SK-N-SH (cell line): ENCODE measurements around the gene SMYD2. TPM values are rescaled to one million over a fixed set of nuclear protein-coding genes. Genes with fewer than 3 reads are reported as not detected.

ENCODE experiments used
- CTCF ChIA-PET: fragments of 300-600, 350-600 bp; formaldehyde crosslinking; extraction: SDS; loops from one replicate; lab custom pipeline; 2021; lab: Yijun Ruan, JAX
- POLR2A ChIA-PET: fragments of 350-600 bp; sonication (Branson Sonifier 250); formaldehyde crosslinking; extraction: SDS; loops from one replicate; lab custom pipeline; 2020; ENCODE audit warnings: antibody characterized with exemption, inconsistent platforms; lab: Yijun Ruan, JAX
- DNase-seq: peaks from one replicate; pipeline ENCODE4 v3.0.0; 2012
- H2AFZ ChIP-seq: fragments of 200-600 bp; sonication (generic); 2 replicates; pipeline ENCODE4 v1.8.1; 2016; ENCODE audit warnings: antibody characterized with exemption, mild to moderate bottlenecking, low read depth
- H3F3A ChIP-seq: fragments of 200-600 bp; sonication (generic); replicated peaks from 2 replicates; pipeline ENCODE3; 2016; ENCODE audit warnings: antibody characterized with exemption, mild to moderate bottlenecking; ENCODE audit not compliant: insufficient read depth
- H3K27ac ChIP-seq, 2 experiments: fragments of 200-500 bp in 1 of 2; fragments of 200-600 bp in 1 of 2; sonication (Bioruptor generic) in 1 of 2; sonication (generic), shearing (Covaris generic) in 1 of 2; 2 replicates each; pipeline versions ENCODE4 v1.5.1 to v1.6.1; 2014 to 2016; ENCODE audit warnings: low read depth in 2 of 2, inconsistent platforms in 1 of 2, low read length in 1 of 2, mild to moderate bottlenecking in 1 of 2, mixed read lengths in 1 of 2
- H3K27me3 ChIP-seq: fragments of 200-600 bp; sonication (generic), shearing (Covaris generic); 2 replicates; pipeline ENCODE4 v1.6.1; 2016; ENCODE audit warnings: mixed run types; ENCODE audit not compliant: insufficient read depth
- H3K36me3 ChIP-seq, 2 experiments: fragments of 200-500 bp in 1 of 2; fragments of 200-600 bp in 1 of 2; sonication (Bioruptor generic) in 1 of 2; sonication (generic) in 1 of 2; replicated peaks in 1 of 2; 2 replicates each; pipeline versions ENCODE3 to v1.5.1; 2014 to 2016; ENCODE audit warnings: low read length in 1 of 2, mild to moderate bottlenecking in 1 of 2; ENCODE audit not compliant: insufficient read depth in 2 of 2, control insufficient read depth in 1 of 2
- H3K4me1 ChIP-seq, 2 experiments: fragments of 200-500 bp in 1 of 2; fragments of 200-600 bp in 1 of 2; sonication (Bioruptor generic) in 1 of 2; sonication (generic), shearing (Covaris generic) in 1 of 2; 2 replicates each; pipeline versions ENCODE4 v1.5.1 to v1.6.1; 2014 to 2016; ENCODE audit warnings: low read depth in 1 of 2, low read length in 1 of 2, mixed run types in 1 of 2; ENCODE audit not compliant: insufficient read depth in 2 of 2, control insufficient read depth in 1 of 2
- H3K4me2 ChIP-seq: fragments of 200-600 bp; sonication (generic), shearing (Covaris generic); 2 replicates; pipeline ENCODE4 v1.6.1; 2017; ENCODE audit warnings: mixed run types
- H3K4me3 ChIP-seq, 2 experiments: fragments of 200-500 bp in 1 of 2; fragments of 200-600 bp in 1 of 2; sonication (Bioruptor generic) in 1 of 2; sonication (generic), shearing (Covaris generic) in 1 of 2; 2 replicates each; pipeline versions ENCODE4 v1.5.1 to v1.8.1; 2014 to 2016; ENCODE audit warnings: low read depth in 2 of 2, inconsistent platforms in 1 of 2, low read length in 1 of 2, mild to moderate bottlenecking in 1 of 2, mixed read lengths in 1 of 2, moderate library complexity in 1 of 2
- H3K79me2 ChIP-seq: fragments of 200-600 bp; sonication (generic); 2 replicates; pipeline ENCODE4 v1.8.1; 2017; ENCODE audit warnings: mild to moderate bottlenecking; ENCODE audit not compliant: insufficient read depth
- H3K9ac ChIP-seq: fragments of 200-600 bp; sonication (generic); 2 replicates; pipeline ENCODE4 v1.6.1; 2017; ENCODE audit warnings: mixed run types
- H3K9me2 ChIP-seq: fragments of 200-600 bp; sonication (generic); 2 replicates; pipeline ENCODE4 v1.6.1; 2017; ENCODE audit warnings: mixed run types
- H3K9me3 ChIP-seq: fragments of 200-600 bp; sonication (generic); 2 replicates; pipeline ENCODE4 v1.6.1; 2017; ENCODE audit warnings: mixed run types, mild to moderate bottlenecking, moderate library complexity
- H4K20me1 ChIP-seq: fragments of 200-600 bp; sonication (generic); 2 replicates; pipeline ENCODE4 v1.6.1; 2017; ENCODE audit warnings: mild to moderate bottlenecking, mixed run types; ENCODE audit not compliant: insufficient read depth
- CHD2 ChIP-seq: fragments of 150-350 bp; IDR thresholded peaks from 2 replicates; pipeline ENCODE4 v1.6.1; 2018; ENCODE audit warnings: low read length; ENCODE audit not compliant: partially characterized antibody
- EP300 ChIP-seq, 2 experiments: IDR thresholded peaks; 2 replicates each; pipeline versions ENCODE4 v1.4.0 to v1.6.1; 2012; ENCODE audit warnings: borderline replicate concordance in 1 of 2, low read depth in 1 of 2, low read length in 1 of 2
- EZH2phosphoT487 ChIP-seq: fragments of 200-600 bp; sonication (generic); IDR thresholded peaks from 2 replicates; pipeline ENCODE4 v1.6.1; 2017; ENCODE audit warnings: low read depth, mixed run types, mild to moderate bottlenecking, antibody characterized with exemption, moderate library complexity, borderline replicate concordance
- GABPA ChIP-seq: IDR thresholded peaks from 2 replicates; pipeline ENCODE4 v1.4.0; 2012; ENCODE audit warnings: low read depth, mild to moderate bottlenecking
- GATA2 ChIP-seq: sonication (generic); formaldehyde crosslinking; IDR thresholded peaks from 2 replicates; pipeline ENCODE4 v1.5.0; 2020; ENCODE audit warnings: mild to moderate bottlenecking, missing genetic modification reagents
- NFIC ChIP-seq: IDR thresholded peaks from 2 replicates; pipeline ENCODE4 v1.4.0; 2012; ENCODE audit warnings: borderline replicate concordance
- POLR2AphosphoS5 ChIP-seq: IDR thresholded peaks from 2 replicates; pipeline ENCODE4 v1.6.1; 2012; ENCODE audit warnings: low read depth, low read length
- RXRA ChIP-seq: IDR thresholded peaks from 2 replicates; pipeline ENCODE4 v1.4.0; 2012; ENCODE audit warnings: low read depth, mild to moderate bottlenecking, borderline replicate concordance
- TCF12 ChIP-seq: IDR thresholded peaks from 2 replicates; pipeline ENCODE4 v1.4.0; 2012
- YY1 ChIP-seq: IDR thresholded peaks from 2 replicates; pipeline ENCODE4 v1.4.0; 2012; ENCODE audit warnings: low read depth, mild to moderate bottlenecking
- WGBS: methylation state at CpG from one replicate; pipeline ENCODE4 v1.1.6; 2017; ENCODE audit warnings: low lambda C conversion rate; 5-methylcytosine and 5-hydroxymethylcytosine counted together
- polyA plus RNA-seq, 3 experiments: library from polyadenylated mRNA; depleted of rRNA; stranded (reverse); fragments of >200 nt; gene quantifications; 2 replicates each; pipeline ENCODE4 v1.2.3, GENCODE V29; 2012
- TF ChIP-seq, protein P1 (sequence below): fragments of 150-350 bp; IDR thresholded peaks from 2 replicates; pipeline ENCODE4 v1.6.1; 2017; ENCODE audit warnings: antibody characterized with exemption, low read length, low read depth, borderline replicate concordance
- TF ChIP-seq, protein P2 (sequence below): IDR thresholded peaks from 2 replicates; pipeline ENCODE4; 2012
- TF ChIP-seq, protein P3 (sequence below): IDR thresholded peaks from 2 replicates; pipeline ENCODE4 v1.4.0; 2012; ENCODE audit warnings: low read depth
- TF ChIP-seq, protein P4 (sequence below): fragments of 150-350 bp; IDR thresholded peaks from 2 replicates; pipeline ENCODE4 v1.6.1; 2016; ENCODE audit warnings: mild to moderate bottlenecking, low read depth, low read length

The SMYD2 gene
- polyA plus RNA-seq, 1 of the 3 experiments (the other 2 are of a cell fraction), result 23.1 TPM

DNA sequence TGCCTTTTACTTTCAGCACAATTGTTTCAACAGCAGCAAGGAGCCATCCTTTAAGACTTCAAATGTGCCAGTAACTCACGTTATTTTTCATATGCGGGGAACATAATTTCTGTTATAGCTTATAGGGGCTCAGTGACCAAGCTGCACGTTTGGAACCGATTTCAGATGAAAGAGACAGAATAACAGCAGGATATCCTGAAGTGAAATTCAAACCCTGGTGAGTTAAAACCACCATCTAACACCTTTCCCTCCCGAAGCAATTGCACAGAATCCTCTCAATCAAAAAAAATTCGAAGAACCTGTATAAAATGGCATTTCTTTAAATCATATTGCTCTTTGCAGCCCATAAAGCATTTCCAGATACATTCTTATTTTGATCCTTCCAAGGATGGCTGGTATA, 6.9 kb downstream of the SMYD2 start:
- ChIA-PET POLR2A (no interaction called here), CTCF (interaction anchor here (1.2 to 1.5 kb wide), 2 partner anchors 31 to 40 kb away, joined by 3 read pairs; no protein-coding TSS in a partner anchor)
- Histone ChIP-seq H3K27me3 (no peaks in the 10 kb centered on the region), H3K4me1 (peaks cover 0 to 7% of the 10 kb centered on the region in 2 experiments; a peak in 2 of 4 replicates), H4K20me1 (no peaks in the 10 kb centered on the region), H3K4me3 (no peak overlapping the region), H3K9me2 (no peaks in the 10 kb centered on the region), H3K79me2 (peaks cover 24% of the 10 kb centered on the region; the same call in 1 of the 2 replicates), H3K4me2 (no peak overlapping the region), H3F3A (no peaks in the 10 kb centered on the region), H3K9ac (no peak overlapping the region), H3K9me3 (no peaks in the 10 kb centered on the region), H3K36me3 (peaks cover 0 to 6% of the 10 kb centered on the region in 2 experiments), H2AFZ (no peak overlapping the region), H3K27ac (no peak overlapping the region)
- 98% methylated on average over 6 of the region's 6 CpGs for WGBS
- DNase-seq, result no peak
- TF ChIP-seq POLR2AphosphoS5, result no peak
- no peak for TF ChIP-seq EP300 (IDR thresholded peaks at IDR 0.05; ENCODE audit: borderline replicate concordance in 1 of 2, low read depth in 1 of 2, low read length in 1 of 2)
- TF ChIP-seq, protein P1, sequence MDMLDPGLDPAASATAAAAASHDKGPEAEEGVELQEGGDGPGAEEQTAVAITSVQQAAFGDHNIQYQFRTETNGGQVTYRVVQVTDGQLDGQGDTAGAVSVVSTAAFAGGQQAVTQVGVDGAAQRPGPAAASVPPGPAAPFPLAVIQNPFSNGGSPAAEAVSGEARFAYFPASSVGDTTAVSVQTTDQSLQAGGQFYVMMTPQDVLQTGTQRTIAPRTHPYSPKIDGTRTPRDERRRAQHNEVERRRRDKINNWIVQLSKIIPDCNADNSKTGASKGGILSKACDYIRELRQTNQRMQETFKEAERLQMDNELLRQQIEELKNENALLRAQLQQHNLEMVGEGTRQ, result no peak

DNA sequence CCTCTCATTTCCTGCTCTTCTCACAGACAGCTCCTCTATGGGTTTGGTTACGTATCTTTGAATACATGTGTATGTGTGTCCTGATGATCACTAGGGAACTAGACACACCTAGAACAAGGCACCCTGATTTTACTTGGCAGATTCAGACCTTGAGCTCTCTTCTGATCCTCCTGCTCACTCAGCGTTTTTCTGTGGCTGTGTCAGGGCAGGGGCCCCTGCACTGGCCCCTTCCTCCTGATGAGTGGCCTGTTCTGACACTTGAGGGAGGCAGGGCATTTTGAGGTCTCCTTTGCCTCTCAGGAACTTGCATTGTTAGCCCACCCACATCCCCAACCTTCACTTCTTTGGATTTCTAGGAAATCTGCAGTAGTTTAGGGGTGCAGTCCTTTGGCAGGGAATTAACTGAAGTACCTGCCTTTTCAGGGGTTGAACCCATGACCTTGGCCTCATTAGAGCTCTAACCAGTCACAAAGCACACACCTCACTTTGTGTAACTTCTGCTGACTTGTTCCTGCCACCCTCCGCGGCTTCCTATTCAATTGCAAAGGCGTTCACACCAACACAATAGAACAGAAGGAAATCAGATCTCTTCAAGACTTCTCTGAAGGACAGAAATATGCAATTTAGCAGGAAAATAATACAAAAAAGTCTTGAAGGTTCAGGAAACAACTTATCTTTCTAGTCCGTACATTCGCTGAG, 8.8 kb downstream of the SMYD2 start:
- H3K27me3 ChIP-seq, result no peaks in the 10 kb centered on the region
- H3K4me2 ChIP-seq, result no peak overlapping the region
- TF ChIP-seq, protein P2, sequence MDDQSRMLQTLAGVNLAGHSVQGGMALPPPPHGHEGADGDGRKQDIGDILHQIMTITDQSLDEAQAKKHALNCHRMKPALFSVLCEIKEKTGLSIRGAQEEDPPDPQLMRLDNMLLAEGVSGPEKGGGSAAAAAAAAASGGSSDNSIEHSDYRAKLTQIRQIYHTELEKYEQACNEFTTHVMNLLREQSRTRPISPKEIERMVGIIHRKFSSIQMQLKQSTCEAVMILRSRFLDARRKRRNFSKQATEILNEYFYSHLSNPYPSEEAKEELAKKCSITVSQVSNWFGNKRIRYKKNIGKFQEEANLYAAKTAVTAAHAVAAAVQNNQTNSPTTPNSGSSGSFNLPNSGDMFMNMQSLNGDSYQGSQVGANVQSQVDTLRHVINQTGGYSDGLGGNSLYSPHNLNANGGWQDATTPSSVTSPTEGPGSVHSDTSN, result no peak
- ChIA-PET CTCF (interaction anchor here (1.0 to 2.8 kb wide), 4 partner anchors 28 to 43 kb away, joined by 3 to 16 read pairs (median 4); no protein-coding TSS in a partner anchor), POLR2A (no interaction called here)
- H3F3A ChIP-seq, result no peaks in the 10 kb centered on the region
- no peak overlapping the region for H3K9ac ChIP-seq
- 94% methylated on average over 7 of the region's 7 CpGs for WGBS
- no peak overlapping the region for H3K4me3 ChIP-seq
- H3K36me3 ChIP-seq, result peaks cover 0 to 6% of the 10 kb centered on the region in 2 experiments
- no peak for DNase-seq
- H4K20me1 ChIP-seq, result no peaks in the 10 kb centered on the region
- H2AFZ ChIP-seq, result no peak overlapping the region
- no peak overlapping the region for H3K27ac ChIP-seq
- peaks cover 10% of the 10 kb centered on the region; the same call in 1 of the 2 replicates for H3K79me2 ChIP-seq
- H3K9me3 ChIP-seq, result no peaks in the 10 kb centered on the region
- H3K4me1 ChIP-seq, result peaks cover 0 to 7% of the 10 kb centered on the region in 2 experiments; a peak in 2 of 4 replicates
- H3K9me2 ChIP-seq, result no peaks in the 10 kb centered on the region

DNA sequence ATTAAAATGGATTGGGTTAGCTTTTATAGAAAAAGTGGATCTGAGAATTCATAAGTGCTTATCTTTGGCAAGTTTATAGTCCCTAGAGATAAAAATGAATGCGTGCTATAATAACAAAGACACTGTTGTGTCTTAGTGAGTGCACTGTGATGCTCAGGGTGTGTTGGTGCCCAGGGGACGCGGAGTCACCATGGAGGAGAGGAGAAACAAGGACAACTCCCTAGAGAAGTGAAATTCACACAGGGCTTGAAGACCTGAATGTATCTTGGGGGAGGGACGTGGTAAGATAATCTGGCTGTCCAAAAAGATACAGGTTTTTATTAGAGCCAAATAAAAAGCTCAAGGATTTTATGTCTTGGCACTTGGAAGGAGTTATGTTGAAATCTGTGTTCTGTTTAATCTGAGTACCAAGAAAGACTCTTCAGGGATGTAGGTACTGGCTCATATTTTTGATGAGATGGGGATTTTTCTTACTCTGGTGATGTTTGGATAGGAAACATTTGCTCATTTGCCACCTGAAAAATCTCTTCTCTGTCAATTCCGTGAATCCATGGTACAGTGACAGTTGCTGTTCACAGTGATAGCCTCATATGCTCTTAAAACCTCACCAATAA, 9.6 kb downstream of the SMYD2 start:
- H3K4me3 ChIP-seq, result no peak overlapping the region
- no peaks in the 10 kb centered on the region for H3F3A ChIP-seq
- H4K20me1 ChIP-seq, result no peaks in the 10 kb centered on the region
- H2AFZ ChIP-seq, result no peak overlapping the region
- H3K9me2 ChIP-seq, result no peaks in the 10 kb centered on the region
- no peak for TF ChIP-seq GABPA
- no peak for TF ChIP-seq NFIC
- no peak for TF ChIP-seq TCF12
- TF ChIP-seq YY1, result no peak
- no peak for TF ChIP-seq CHD2
- no peak for TF ChIP-seq GATA2 (CRISPR knock-in tag)
- no peak for TF ChIP-seq EZH2phosphoT487
- TF ChIP-seq, protein P3, sequence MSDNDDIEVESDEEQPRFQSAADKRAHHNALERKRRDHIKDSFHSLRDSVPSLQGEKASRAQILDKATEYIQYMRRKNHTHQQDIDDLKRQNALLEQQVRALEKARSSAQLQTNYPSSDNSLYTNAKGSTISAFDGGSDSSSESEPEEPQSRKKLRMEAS, result no peak
- TF ChIP-seq, protein P4, sequence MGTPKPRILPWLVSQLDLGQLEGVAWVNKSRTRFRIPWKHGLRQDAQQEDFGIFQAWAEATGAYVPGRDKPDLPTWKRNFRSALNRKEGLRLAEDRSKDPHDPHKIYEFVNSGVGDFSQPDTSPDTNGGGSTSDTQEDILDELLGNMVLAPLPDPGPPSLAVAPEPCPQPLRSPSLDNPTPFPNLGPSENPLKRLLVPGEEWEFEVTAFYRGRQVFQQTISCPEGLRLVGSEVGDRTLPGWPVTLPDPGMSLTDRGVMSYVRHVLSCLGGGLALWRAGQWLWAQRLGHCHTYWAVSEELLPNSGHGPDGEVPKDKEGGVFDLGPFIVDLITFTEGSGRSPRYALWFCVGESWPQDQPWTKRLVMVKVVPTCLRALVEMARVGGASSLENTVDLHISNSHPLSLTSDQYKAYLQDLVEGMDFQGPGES, result no peak
- TF ChIP-seq RXRA, result no peak
- no peaks in the 10 kb centered on the region for H3K27me3 ChIP-seq
- H3K4me1 ChIP-seq, result no peaks in the 10 kb centered on the region; a peak in 2 of 4 replicates
- H3K9ac ChIP-seq, result no peak overlapping the region
- ChIA-PET CTCF (interaction anchor here (1.0 to 2.8 kb wide), 4 partner anchors 29 to 43 kb away, joined by 3 to 16 read pairs (median 4); no protein-coding TSS in a partner anchor), POLR2A (no interaction called here)
- no peak overlapping the region for H3K4me2 ChIP-seq
- no peaks in the 10 kb centered on the region for H3K9me3 ChIP-seq
- DNase-seq, result no peak
- H3K79me2 ChIP-seq, result peaks cover 10% of the 10 kb centered on the region; the same call in 1 of the 2 replicates
- H3K36me3 ChIP-seq, result peaks cover 0 to 6% of the 10 kb centered on the region in 2 experiments
- no peak overlapping the region for H3K27ac ChIP-seq
- WGBS, result 94% methylated on average over 5 of the region's 5 CpGs
